ENCODE data around the gene CADM1. TPM values are rescaled to one million over a fixed set of nuclear protein-coding genes. Genes with fewer than 3 reads are reported as not detected.

Gene CADM1
- total and polyA plus RNA-seq, 10 of the 15 experiments (the other 5 are each of a cell fraction or from before 2014, with no cell fraction given), result 0.03 to 0.48 (median 0.15) TPM; not detected in 3

- TF ChIP-seq KDM1A (IDR thresholded peaks at IDR 0.05; ENCODE audit: borderline replicate concordance), result no peak
- no peak for TF ChIP-seq BCLAF1 (IDR thresholded peaks at IDR 0.05)
- TF ChIP-seq TCF7 (IDR thresholded peaks at IDR 0.05; ENCODE audit: borderline replicate concordance), result no peak
- no peak for TF ChIP-seq KAT2A (conservative IDR thresholded peaks at IDR 0.05; ENCODE audit: control insufficient read depth, low read depth, low read length)
- TF ChIP-seq, protein P1, sequence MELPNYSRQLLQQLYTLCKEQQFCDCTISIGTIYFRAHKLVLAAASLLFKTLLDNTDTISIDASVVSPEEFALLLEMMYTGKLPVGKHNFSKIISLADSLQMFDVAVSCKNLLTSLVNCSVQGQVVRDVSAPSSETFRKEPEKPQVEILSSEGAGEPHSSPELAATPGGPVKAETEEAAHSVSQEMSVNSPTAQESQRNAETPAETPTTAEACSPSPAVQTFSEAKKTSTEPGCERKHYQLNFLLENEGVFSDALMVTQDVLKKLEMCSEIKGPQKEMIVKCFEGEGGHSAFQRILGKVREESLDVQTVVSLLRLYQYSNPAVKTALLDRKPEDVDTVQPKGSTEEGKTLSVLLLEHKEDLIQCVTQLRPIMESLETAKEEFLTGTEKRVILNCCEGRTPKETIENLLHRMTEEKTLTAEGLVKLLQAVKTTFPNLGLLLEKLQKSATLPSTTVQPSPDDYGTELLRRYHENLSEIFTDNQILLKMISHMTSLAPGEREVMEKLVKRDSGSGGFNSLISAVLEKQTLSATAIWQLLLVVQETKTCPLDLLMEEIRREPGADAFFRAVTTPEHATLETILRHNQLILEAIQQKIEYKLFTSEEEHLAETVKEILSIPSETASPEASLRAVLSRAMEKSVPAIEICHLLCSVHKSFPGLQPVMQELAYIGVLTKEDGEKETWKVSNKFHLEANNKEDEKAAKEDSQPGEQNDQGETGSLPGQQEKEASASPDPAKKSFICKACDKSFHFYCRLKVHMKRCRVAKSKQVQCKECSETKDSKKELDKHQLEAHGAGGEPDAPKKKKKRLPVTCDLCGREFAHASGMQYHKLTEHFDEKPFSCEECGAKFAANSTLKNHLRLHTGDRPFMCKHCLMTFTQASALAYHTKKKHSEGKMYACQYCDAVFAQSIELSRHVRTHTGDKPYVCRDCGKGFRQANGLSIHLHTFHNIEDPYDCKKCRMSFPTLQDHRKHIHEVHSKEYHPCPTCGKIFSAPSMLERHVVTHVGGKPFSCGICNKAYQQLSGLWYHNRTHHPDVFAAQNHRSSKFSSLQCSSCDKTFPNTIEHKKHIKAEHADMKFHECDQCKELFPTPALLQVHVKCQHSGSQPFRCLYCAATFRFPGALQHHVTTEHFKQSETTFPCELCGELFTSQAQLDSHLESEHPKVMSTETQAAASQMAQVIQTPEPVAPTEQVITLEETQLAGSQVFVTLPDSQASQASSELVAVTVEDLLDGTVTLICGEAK (IDR thresholded peaks at IDR 0.05; ENCODE audit: borderline replicate concordance), result no peak
- TF ChIP-seq ZNF274 (IDR thresholded peaks at IDR 0.05; ENCODE audit: insufficient read depth, insufficient read length), result no peak
- TF ChIP-seq IKZF1 (conservative IDR thresholded peaks at IDR 0.05), result no peak
- no peak for TF ChIP-seq TBL1XR1 (IDR thresholded peaks at IDR 0.05; ENCODE audit: low read depth, low read length)
- TF ChIP-seq E2F4 (IDR thresholded peaks at IDR 0.05; ENCODE audit: low read depth, low read length), result no peak
- no peak for TF ChIP-seq RB1 (IDR thresholded peaks at IDR 0.05; ENCODE audit: borderline replicate concordance)
Observed at GRCh38 chr11:115365907-115366306, 138.3 kb downstream of the CADM1 start (continued).
